H7 (cell line): ENCODE data around the gene KRT78. TPM values are rescaled to one million over a fixed set of nuclear protein-coding genes. Genes with fewer than 3 reads are reported as not detected.
"Not testable (repeated sequence)": the region's sequence is repeated elsewhere in the genome, so short reads cannot be mapped to it uniquely, and the experiment has no call there.

ENCODE experiments used
- DNase-seq: peaks from one replicate; pipeline ENCODE4 v3.0.0; 2012
- H3K27me3 ChIP-seq: 2 replicates; pipeline ENCODE4 v1.6.0; 2011; ENCODE audit warnings: mild to moderate bottlenecking, low read length; ENCODE audit not compliant: control insufficient read depth, insufficient read depth
- H3K36me3 ChIP-seq: replicated peaks from 2 replicates; pipeline ENCODE4 v1.5.1; 2011; ENCODE audit warnings: low read length; ENCODE audit not compliant: control insufficient read depth, insufficient read depth
- H3K4me3 ChIP-seq: 2 replicates; pipeline ENCODE4 v1.5.1; 2011; ENCODE audit warnings: low read depth, mild to moderate bottlenecking, control low read depth, low read length, moderate library complexity; ENCODE audit not compliant: insufficient read depth
- total RNA-seq: library from RNA; depleted of rRNA; stranded (reverse); fragments of >200 nt; shearing (Covaris generic); gene quantifications from 2 replicates; pipeline ENCODE4 v1.2.3, GENCODE V29; 2014

Gene KRT78
- total RNA-seq, 1 experiment from 2014 or later, result not detected

DNA sequence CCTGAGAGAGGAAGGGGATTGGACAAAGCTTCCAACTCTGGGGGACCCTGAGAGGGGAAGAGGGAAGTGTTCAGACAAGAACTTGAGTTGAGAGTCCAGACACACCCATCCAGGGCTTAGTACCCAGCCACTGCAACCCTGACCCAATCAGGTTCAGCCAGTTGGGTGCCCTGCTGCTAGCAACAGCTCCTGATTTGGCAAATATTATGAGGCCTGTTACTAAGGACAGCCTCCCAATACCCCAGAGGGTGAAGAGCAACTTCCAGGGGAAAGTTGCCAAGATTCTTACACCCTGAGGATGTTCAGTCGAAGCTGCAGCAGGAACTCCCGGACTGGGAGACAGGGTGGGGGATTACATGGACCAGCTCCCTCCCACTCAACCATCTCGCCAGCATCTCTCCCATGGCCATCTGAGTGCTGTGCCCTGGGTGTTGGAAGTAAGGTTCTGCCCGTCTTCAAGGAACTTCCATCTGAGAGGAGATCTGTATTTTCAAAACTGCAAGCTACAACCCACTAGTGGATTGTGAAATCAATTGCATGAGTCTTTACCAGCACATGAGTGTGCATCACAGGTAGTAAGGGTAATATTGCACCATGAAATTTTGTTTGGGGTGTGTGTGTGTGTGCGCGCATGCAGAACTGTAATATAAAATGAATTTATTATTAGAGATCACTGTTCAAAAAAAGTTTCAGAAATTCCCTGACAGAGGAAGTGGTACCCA is 11.5 kb upstream of the KRT78 start:
- H3K36me3 ChIP-seq, result no peaks in the 10 kb centered on the region
- DNase-seq, result no peak

DNA sequence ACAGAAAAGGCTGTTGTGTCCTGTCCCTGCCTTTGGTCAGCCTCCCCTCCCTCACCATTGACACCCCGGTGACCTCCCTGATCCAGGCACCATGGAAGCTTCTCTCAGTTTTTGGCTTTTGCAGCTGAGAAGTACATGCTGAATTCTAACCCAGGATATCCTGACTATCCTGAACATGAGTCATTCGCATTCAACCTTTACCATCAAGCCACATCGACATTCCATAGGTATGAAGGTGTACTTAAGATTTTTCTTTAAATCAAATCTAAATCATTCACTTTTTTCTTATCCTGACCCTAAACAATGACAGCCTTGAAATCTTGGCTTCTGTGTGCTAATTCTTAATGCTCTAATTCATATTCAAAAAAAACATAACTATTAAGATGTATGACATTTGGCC is 8.7 kb upstream of the KRT78 start:
- Histone ChIP-seq H3K4me3 (no peak overlapping the region), H3K27me3 (no peaks in the 10 kb centered on the region), H3K36me3 (no peaks in the 10 kb centered on the region)
- DNase-seq, result no peak

More for the DNA sequence above, 11.5 kb upstream of the KRT78 start:
- Histone ChIP-seq H3K4me3 (no peak overlapping the region), H3K27me3 (no peaks in the 10 kb centered on the region)

DNA sequence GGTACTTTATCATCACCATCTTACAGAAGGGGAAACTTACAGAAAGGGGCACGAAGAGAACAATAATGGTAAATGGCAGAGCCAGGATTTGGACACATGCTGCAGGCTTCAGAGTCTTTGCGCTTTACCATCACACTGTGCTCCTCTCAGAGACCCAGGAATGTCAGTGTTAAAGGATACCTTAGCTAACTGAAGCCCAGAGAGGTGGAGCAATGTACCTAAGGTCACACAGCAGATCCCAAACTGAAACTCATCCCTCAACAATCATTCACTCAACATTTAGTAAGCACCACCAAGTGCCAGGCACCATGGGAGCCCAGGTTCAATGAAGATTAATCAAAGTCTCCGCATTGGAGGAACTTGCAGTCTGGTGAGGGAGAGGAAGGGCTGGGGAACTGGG is 8.0 kb upstream of the KRT78 start:
- Histone ChIP-seq H3K27me3 (no peaks in the 10 kb centered on the region), H3K4me3 (no peak overlapping the region), H3K36me3 (no peaks in the 10 kb centered on the region)
- no peak for DNase-seq

DNA sequence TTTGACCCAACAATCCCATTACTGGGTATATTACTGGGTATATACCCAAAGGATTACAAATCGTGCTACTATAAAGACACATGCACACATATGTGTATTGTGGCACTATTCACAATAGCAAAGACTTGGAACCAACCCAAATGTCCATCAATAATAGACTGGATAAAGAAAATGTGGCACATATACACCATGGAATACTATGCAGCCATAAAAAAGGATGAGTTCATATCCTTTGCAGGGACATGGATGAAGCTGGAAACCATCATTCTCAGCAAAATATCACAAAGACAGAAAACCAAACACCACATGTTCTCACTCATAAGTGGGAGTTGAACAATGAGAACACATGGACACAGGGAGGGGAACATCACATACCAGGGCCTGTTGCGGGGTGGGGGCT is 7.3 kb upstream of the KRT78 start:
- not testable (repeated sequence) for H3K4me3 ChIP-seq, DNase-seq, H3K36me3 ChIP-seq, H3K27me3 ChIP-seq

DNA sequence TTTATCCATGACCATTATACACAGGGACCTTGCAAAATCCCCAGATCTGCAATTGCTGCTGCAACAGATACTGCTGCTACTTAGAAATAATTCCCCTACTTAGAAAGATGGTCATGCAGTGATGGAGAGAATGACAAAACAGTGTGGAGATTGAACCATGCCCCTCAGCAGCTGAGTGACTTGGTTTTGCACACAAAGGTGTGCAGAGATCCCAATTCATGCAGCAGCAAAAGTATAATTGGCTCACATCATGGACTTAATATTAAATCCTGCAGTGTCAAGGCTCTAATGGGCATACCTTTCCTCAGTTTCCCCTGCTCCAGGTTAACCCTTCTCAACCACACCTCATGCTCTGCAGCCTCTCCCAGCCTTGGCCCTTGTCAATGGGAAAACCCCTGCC is 3.0 kb upstream of the KRT78 start:
- Histone ChIP-seq H3K4me3 (no peak overlapping the region), H3K27me3 (no peaks in the 10 kb centered on the region), H3K36me3 (no peaks in the 10 kb centered on the region)
- DNase-seq, result no peak

DNA sequence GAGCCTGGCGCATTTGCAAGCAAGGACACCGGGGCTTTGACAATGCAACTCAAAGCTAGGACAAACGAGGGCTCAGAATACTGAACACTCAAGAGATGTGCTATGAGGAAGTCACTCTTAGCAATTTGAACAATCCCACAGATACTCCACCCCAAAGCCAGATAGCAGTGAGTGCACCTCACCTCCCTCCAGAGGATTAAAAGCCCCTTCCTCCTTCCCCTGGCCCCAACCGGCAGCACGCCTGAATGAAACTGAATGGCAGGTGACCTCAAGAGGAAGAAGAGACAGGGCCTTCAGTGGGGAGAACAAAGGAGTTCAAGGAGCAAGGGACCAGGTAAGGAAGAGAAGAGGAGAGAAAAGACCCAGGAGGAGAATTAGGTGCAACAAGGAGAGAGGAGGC is 1.9 kb upstream of the KRT78 start:
- Histone ChIP-seq H3K36me3 (no peaks in the 10 kb centered on the region), H3K27me3 (no peaks in the 10 kb centered on the region), H3K4me3 (no peak overlapping the region)
- no peak for DNase-seq

DNA sequence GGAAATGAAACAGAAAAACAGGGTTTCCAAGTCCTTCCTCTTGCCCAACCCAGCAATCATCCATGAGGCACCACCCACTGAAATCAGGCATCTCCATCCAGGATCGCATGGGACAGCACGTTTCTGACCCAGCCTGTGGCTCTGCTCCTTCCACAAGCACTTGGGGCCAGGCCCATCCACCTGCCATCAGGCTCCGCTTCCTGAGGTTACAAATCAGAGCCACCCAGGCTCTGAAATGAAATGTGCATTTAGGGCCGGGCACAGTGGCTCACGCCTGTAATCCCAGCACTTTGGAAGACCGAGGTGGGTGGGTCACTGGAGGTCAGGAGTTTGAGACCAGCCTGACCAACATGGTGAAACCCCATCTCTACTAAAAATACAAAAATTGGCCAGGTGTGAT is 717 bp upstream of the KRT78 start:
- no peaks in the 10 kb centered on the region for H3K36me3 ChIP-seq
- no peak for DNase-seq
- H3K27me3 ChIP-seq, result no peaks in the 10 kb centered on the region
- no peak overlapping the region for H3K4me3 ChIP-seq

DNA sequence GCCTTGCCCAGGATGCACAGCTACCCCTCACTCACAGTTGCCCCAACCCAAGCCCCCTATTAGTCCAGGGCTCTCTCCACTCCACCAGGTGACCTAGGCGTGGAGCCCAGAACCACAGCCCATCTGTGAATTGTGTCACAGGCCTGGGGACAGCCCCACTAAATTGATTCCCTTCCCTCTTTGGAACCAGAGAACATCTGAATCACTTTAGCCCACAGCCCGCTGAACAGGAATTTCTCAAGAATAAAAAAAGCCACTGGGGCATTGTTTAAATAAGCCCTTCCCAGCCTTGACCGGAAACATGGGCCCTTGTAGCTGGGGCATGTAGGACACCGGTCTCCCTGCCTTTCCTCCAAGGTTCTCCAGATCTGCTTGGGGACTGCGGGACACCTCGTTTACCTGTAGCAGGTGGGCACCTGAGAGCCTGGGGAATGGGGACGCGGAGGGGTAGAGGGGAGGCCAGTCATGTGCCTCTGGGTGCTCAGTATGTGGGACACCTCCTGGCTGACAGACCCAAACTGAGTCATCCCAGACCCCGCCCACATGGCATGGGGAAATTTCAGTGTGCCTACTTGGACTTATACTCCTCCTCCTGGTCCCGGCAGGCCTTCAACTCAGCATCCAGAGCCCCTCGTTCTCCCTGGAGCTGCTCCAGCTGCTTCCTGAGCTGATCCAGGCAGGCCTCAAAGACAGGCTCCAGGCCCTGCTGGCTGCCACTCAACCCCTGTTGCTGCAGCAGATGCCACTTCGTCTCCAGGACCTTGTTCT is 1.3 kb downstream of the KRT78 start:
- no peak for DNase-seq
- Histone ChIP-seq H3K27me3 (no peaks in the 10 kb centered on the region), H3K36me3 (no peaks in the 10 kb centered on the region), H3K4me3 (no peak overlapping the region)

DNA sequence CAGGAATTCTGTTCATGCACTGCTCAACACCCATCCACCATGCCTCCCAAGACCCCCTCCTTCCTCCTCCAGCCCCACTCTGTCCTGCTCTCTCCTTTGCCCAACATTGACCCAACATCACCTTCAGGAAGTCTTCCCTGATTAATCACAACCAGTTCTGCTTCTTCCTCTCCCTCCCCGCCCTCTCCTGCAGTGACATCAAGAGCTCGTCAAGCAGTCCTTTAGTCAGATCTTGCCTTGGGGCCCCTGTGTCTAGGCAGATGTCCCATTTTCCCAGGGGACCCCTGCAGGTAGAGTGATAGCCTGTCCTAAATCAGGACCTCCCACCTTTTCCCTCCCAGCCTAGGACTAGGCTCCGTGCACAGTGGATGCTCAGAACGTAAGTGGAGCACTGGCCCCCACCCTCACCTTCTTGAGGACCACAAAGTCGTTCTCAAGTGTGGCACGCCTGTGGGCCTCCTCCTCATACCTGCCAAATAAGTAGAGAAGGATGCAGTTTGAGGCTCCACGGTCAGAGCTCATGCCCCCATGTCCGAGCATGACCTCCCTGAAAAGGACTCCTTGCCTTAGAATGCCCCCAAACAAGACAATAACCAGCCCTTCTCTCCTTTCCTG is 2.3 kb downstream of the KRT78 start:
- no peaks in the 10 kb centered on the region for H3K27me3 ChIP-seq
- no peaks in the 10 kb centered on the region for H3K36me3 ChIP-seq
- no peak overlapping the region for H3K4me3 ChIP-seq
- no peak for DNase-seq

DNA sequence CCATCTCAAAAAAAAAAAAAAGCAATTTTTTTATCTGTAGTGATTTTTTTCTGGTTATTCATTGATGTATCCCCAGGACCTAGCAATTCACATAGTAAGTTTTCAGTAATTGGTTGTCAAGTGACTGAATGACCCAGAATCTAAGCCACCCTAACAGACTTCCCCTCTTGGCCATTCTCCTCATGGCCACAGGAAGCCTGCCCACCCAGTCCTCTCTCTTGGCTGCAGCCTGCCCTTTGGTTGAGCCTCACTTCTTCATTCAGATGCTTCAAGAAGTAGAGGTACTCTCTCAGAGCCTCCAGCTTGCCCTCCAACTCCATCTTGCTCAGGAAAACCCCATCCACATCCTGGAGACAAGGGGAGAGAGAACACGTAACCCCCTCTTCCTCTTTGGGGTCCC is 2.8 kb downstream of the KRT78 start:
- Histone ChIP-seq H3K36me3 (no peaks in the 10 kb centered on the region), H3K4me3 (no peak overlapping the region), H3K27me3 (no peaks in the 10 kb centered on the region)
- no peak for DNase-seq

DNA sequence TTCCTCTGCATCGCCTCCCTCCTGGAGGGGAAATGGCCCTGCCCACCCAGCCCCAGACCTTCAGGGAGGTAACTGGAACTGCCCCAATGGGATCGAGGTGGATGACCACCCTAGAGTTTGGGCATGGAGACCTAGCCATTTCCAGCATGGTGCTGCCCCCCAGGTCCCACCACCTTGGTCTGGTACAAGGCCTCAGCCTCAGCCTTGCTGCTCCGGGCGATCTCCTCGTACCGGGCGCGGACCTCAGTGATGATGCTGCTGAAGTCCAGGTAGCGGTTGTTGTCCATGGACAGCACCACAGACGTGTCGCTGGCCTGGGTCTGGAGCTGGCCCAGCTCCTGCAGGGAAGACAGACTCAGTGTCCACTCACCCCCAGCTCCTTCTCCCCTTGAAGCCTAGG is 4.4 kb downstream of the KRT78 start:
- H3K36me3 ChIP-seq, result no peaks in the 10 kb centered on the region
- no peak overlapping the region for H3K4me3 ChIP-seq
- H3K27me3 ChIP-seq, result no peaks in the 10 kb centered on the region; the same call in 1 of the 2 replicates
- no peak for DNase-seq

DNA sequence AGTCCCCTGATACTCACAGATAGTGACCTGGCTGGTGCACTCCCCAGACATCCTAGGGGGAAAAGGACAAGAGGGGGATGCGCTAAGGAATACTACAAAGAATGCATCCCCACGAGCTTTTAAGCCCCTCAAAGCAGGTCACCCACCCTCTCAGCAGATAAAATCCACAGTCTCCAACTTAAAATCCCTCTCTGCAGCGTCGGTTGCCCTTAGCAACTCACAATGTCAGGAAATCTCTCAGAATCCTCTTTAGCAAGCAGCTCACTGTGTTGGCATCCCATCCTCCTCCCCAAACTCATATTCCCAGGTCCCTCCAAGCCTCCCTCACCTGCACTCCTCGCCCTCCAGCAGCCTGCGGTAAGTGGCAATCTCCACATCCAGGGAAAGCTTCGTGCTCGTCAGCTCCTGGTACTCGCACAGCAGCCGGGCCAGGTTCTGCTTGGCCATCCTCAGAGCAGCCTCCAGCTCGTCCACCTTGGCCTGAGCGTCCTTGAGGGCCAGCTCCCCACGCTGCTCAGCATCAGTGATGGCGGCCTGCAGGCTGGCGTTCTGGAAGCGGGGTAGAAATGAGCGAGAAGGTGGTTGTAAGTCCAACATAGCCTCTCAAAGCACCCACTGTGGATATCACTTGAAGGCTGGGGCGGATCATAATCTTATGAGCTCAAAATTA is 9.2 kb downstream of the KRT78 start:
- H3K4me3 ChIP-seq, result no peak overlapping the region
- no peaks in the 10 kb centered on the region for H3K36me3 ChIP-seq
- DNase-seq, result no peak
- no peaks in the 10 kb centered on the region; the same call in 1 of the 2 replicates for H3K27me3 ChIP-seq

DNA sequence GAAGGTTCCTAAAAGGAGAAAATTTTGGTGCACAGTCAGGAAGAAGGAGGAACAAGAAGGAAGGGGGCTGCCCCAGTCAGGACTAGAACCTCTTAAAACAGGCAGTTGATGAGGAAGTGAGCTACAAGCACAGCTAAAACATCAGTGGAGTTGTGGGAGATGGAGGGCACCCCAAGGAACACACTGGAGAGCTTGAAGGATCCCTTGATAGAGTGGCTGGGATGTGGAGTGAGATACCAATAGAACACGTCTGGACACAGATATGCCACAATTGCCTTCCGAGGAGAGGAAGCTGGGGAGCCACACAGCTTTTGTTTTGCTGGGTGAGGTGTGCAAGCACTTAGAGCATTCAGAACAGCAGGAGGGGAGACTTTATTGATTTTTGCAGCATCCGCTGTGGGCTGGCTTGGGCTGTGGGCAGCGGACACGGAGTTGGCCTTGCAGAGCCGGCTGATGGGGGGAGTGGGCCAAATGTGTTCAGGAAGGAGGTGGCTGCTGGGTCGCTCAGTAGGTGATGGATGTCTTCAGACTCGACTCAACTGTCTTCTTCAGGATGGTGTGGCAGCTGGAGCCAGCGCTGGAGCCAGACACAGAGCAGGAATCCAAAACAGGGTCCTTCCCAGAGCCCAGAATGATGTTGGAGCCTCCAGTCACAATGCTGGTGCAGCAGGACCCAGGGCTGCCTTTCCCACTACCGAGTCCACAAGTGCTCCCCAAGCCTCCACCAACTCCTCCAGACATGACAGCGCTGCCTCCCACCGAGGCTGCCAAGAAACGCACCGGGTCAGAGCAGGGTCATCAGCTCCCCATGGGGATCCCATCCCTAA is 10.0 kb downstream of the KRT78 start:
- no peaks in the 10 kb centered on the region; the same call in 1 of the 2 replicates for H3K27me3 ChIP-seq
- H3K4me3 ChIP-seq, result no peak overlapping the region
- DNase-seq, result no peak
- H3K36me3 ChIP-seq, result no peaks in the 10 kb centered on the region
